PC-3 (cell line): ENCODE measurements around the gene FALEC.

Experiments
- CTCF ChIP-seq: fragments of 300-600 bp; sonication (generic); conservative IDR thresholded peaks from 2 replicates; pipeline ENCODE4 v1.5.1; 2017; ENCODE audit warnings: antibody characterized with exemption, low read depth, mild to moderate bottlenecking, low read length
- EZH2 ChIP-seq: fragments of 300-600 bp; sonication (generic); IDR thresholded peaks from one replicate; pipeline ENCODE4 v1.6.1; 2017; ENCODE audit warnings: antibody characterized with exemption, mild to moderate bottlenecking, low read length; ENCODE audit not compliant: unreplicated experiment
- EZH2phosphoT487 ChIP-seq: fragments of 300-600 bp; sonication (generic); IDR thresholded peaks from 2 replicates; pipeline ENCODE4 v1.6.1; 2018; ENCODE audit warnings: mild to moderate bottlenecking, antibody characterized with exemption, low read length, borderline replicate concordance

- TF ChIP-seq EZH2 = no peak
- TF ChIP-seq CTCF = no peak
- no peak for TF ChIP-seq EZH2phosphoT487
Measured at GRCh38 chr1:150552128-150552910, 36.8 kb downstream of the FALEC start.
